SU-DHL-6 (cell line): Measurements from ENCODE around the gene PSMF1.

Experiments used
- H2AFZ ChIP-seq: fragments of 200-600 bp; sonication (generic); 2 replicates; pipeline ENCODE4 v1.6.1; 2014; ENCODE audit warnings: low read depth, mild to moderate bottlenecking, moderate library complexity, mixed read lengths, antibody characterized with exemption, low read length; ENCODE audit not compliant: severe bottlenecking
- H3F3A ChIP-seq: fragments of 200-600 bp; shearing (Covaris generic); 2 replicates; pipeline ENCODE4 v1.6.0; 2016; ENCODE audit warnings: antibody characterized with exemption, mild to moderate bottlenecking; ENCODE audit not compliant: insufficient read depth
- H3K27ac ChIP-seq: fragments of 200-600 bp; sonication (generic); 2 replicates; pipeline ENCODE4 v1.5.1; 2016; ENCODE audit warnings: low read depth, mild to moderate bottlenecking, low read length, moderate library complexity, mixed read lengths
- H3K27me3 ChIP-seq: fragments of 200-600 bp; sonication (generic), shearing (Covaris generic); 2 replicates; pipeline ENCODE4 v1.6.0; 2014; ENCODE audit warnings: mild to moderate bottlenecking, low read length
- H3K36me3 ChIP-seq: fragments of 200-600 bp; sonication (generic); 2 replicates; pipeline ENCODE4 v1.6.1; 2014; ENCODE audit warnings: mild to moderate bottlenecking, low read length, mixed read lengths
- H3K4me2 ChIP-seq: fragments of 300-600, 200-600 bp; shearing (Covaris generic), sonication (generic); 2 replicates; pipeline ENCODE4 v1.6.0; 2014; ENCODE audit warnings: low read length, low read depth, mild to moderate bottlenecking; ENCODE audit not compliant: poor library complexity, severe bottlenecking
- H3K4me3 ChIP-seq: fragments of 200-600 bp; sonication (generic); 2 replicates; pipeline ENCODE4 v1.5.1; 2014; ENCODE audit warnings: antibody characterized with exemption, low read length, mild to moderate bottlenecking, mixed read lengths; ENCODE audit not compliant: insufficient read depth, poor library complexity, severe bottlenecking
- H3K79me2 ChIP-seq: fragments of 200-600 bp; sonication (generic); 2 replicates; pipeline ENCODE4 v1.6.1; 2014; ENCODE audit warnings: mild to moderate bottlenecking, low read length, moderate library complexity; ENCODE audit not compliant: insufficient read depth
- H3K9ac ChIP-seq: fragments of 200-600 bp; sonication (generic); 2 replicates; pipeline ENCODE4 v1.7.0; 2014; ENCODE audit warnings: mild to moderate bottlenecking, low read length
- H3K9me2 ChIP-seq: fragments of 200-600 bp; sonication (generic); replicated peaks from 2 replicates; pipeline ENCODE4 v1.6.1; 2014; ENCODE audit warnings: low read length; ENCODE audit not compliant: insufficient read depth
- H3K9me3 ChIP-seq: fragments of 200-600 bp; sonication (generic); 2 replicates; pipeline ENCODE4 v1.6.1; 2014; ENCODE audit warnings: low read length, mixed read lengths; ENCODE audit not compliant: insufficient read depth
- H4K20me1 ChIP-seq: fragments of 200-600 bp; sonication (generic); 2 replicates; pipeline ENCODE4 v1.6.1; 2014; ENCODE audit warnings: low read depth, mild to moderate bottlenecking, antibody characterized with exemption, low read length, moderate library complexity, mixed read lengths
- CTCF ChIP-seq: fragments of 200-600 bp; sonication (generic); IDR thresholded peaks from one replicate; pipeline ENCODE4 v1.5.1; 2017; ENCODE audit warnings: antibody characterized with exemption, mild to moderate bottlenecking, low read length, moderate library complexity; ENCODE audit not compliant: insufficient read depth, poor library complexity, severe bottlenecking
- EZH2phosphoT487 ChIP-seq: fragments of 200-600 bp; sonication (generic), shearing (Covaris generic); conservative IDR thresholded peaks from 2 replicates; pipeline ENCODE4 v1.6.1; 2018; ENCODE audit warnings: mild to moderate bottlenecking, antibody characterized with exemption, low read length, moderate library complexity, mixed read lengths

Gene PSMF1

GRCh38 chr20:1163105-1163504, 44.7 kb downstream of the PSMF1 start:
- no peak overlapping the region for H3K9ac ChIP-seq

GRCh38 chr20:1163653-1164052, 45.3 kb downstream of the PSMF1 start:
- Histone ChIP-seq H3K9ac (no peak overlapping the region), H3K4me3 (no peak overlapping the region), H3K9me2 (no peaks in the 10 kb centered on the region), H3K36me3 (no peaks in the 10 kb centered on the region), H3K9me3 (no peaks in the 10 kb centered on the region), H3K79me2 (no peaks in the 10 kb centered on the region), H3K4me2 (no peak overlapping the region), H3F3A (no peaks in the 10 kb centered on the region), H3K27me3 (no peaks in the 10 kb centered on the region), H4K20me1 (no peaks in the 10 kb centered on the region), H3K27ac (no peak overlapping the region), H2AFZ (no peak overlapping the region)
- TF ChIP-seq CTCF (no peak), EZH2phosphoT487 (no peak)

More at GRCh38 chr20:1163105-1163504, 44.7 kb downstream of the PSMF1 start:
- no peak overlapping the region for H3K4me2 ChIP-seq
- H3K79me2 ChIP-seq, result no peaks in the 10 kb centered on the region
- no peaks in the 10 kb centered on the region for H3K9me3 ChIP-seq
- H3K36me3 ChIP-seq, result no peaks in the 10 kb centered on the region
- H3K4me3 ChIP-seq, result no peak overlapping the region
- no peaks in the 10 kb centered on the region for H3K27me3 ChIP-seq
- TF ChIP-seq CTCF, result no peak
- TF ChIP-seq EZH2phosphoT487, result no peak
- no peaks in the 10 kb centered on the region for H4K20me1 ChIP-seq
- H3K27ac ChIP-seq, result no peak overlapping the region
- no peak overlapping the region for H2AFZ ChIP-seq
- no peaks in the 10 kb centered on the region for H3F3A ChIP-seq
- H3K9me2 ChIP-seq, result no peaks in the 10 kb centered on the region

- H3K4me2 ChIP-seq, result no peak overlapping the region
- TF ChIP-seq EZH2phosphoT487 (no peak), CTCF (no peak)
- H3K27me3 ChIP-seq, result no peaks in the 10 kb centered on the region
- no peaks in the 10 kb centered on the region for H3F3A ChIP-seq
- no peaks in the 10 kb centered on the region for H3K36me3 ChIP-seq
- no peaks in the 10 kb centered on the region for H4K20me1 ChIP-seq
- no peaks in the 10 kb centered on the region for H3K9me3 ChIP-seq
- no peaks in the 10 kb centered on the region for H3K79me2 ChIP-seq
- no peak overlapping the region for H3K27ac ChIP-seq
- H2AFZ ChIP-seq, result no peak overlapping the region
- H3K4me3 ChIP-seq, result no peak overlapping the region
- no peak overlapping the region for H3K9ac ChIP-seq
- no peaks in the 10 kb centered on the region for H3K9me2 ChIP-seq
Observed at GRCh38 chr20:1164871-1165270, 46.5 kb downstream of the PSMF1 start.

- no peak overlapping the region for H2AFZ ChIP-seq
- H3K36me3 ChIP-seq, result no peaks in the 10 kb centered on the region
- H3K27ac ChIP-seq, result no peak overlapping the region
- no peaks in the 10 kb centered on the region for H3K9me3 ChIP-seq
- H3K4me3 ChIP-seq, result no peak overlapping the region
- TF ChIP-seq CTCF (no peak), EZH2phosphoT487 (no peak)
- H4K20me1 ChIP-seq, result no peaks in the 10 kb centered on the region
- no peaks in the 10 kb centered on the region for H3K27me3 ChIP-seq
- no peaks in the 10 kb centered on the region for H3K79me2 ChIP-seq
- no peak overlapping the region for H3K4me2 ChIP-seq
- no peaks in the 10 kb centered on the region for H3F3A ChIP-seq
- no peak overlapping the region for H3K9ac ChIP-seq
- no peaks in the 10 kb centered on the region for H3K9me2 ChIP-seq
Observed at GRCh38 chr20:1165521-1165920, 47.1 kb downstream of the PSMF1 start.
